Fibroblast of the conjunctiva (primary cell): ENCODE measurements around the gene PRAMEF20.
"Not testable (repeated sequence)": the region's sequence is repeated elsewhere in the genome, so short reads cannot be mapped to it uniquely, and the experiment has no call there.

Source experiments
- DNase-seq: peaks from one replicate; pipeline ENCODE4 v3.0.0-alpha.2; 2010; ENCODE audit warnings: low read depth

PRAMEF20 gene

DNA sequence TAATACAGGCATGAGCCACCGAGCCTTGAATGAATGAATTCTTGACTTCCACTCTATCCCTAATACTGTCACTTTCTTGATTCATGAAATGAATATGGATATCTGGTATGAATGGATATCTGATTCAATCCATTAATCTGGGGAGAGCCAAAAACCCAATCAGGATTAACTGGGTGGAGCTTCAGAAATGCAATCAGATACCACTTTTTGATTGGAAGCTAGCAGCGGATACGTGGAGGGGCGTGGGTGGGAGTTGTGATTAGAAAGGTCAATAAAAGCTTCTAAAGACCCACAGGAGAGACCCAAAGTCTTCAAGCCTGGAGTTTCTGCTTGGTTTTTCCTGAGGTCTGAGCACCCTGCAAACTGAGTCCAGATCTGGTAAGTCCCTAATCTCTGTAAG is at the start of gene PRAMEF20:
PRAMEF20 (plus strand) TSS at position 301 of the 400 bp plus-strand sequence. CDS start 5,905 bp downstream, outside the sequence.
- not testable (repeated sequence) for DNase-seq

- DNase-seq, result not testable (repeated sequence)
Measured at GRCh38 chr1:13362364-13362763, 47.9 kb upstream of the PRAMEF20 start.

GRCh38 chr1:13364928-13365327 is 45.3 kb upstream of the PRAMEF20 start:
- DNase-seq, result not testable (repeated sequence)

DNA sequence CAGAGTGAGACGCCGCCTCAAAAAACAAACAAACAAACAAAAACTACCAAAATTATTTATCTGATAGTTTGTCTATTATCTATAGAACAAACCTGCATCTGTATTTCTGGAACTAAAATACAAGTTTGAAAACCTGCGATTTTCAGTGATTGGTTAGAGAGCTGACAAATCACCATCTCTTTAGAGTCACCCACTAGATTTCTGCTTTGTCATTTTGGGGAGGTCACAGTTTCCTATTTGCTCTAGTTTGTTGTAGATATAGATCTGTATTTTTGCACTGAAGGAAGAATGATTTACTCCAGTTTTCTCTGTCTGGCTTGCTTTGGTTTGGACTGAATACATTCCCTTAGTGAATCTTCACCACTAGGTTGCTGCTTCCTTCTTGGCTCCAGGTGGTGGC is 43.7 kb upstream of the PRAMEF20 start:
- DNase-seq, result not testable (repeated sequence)

DNA sequence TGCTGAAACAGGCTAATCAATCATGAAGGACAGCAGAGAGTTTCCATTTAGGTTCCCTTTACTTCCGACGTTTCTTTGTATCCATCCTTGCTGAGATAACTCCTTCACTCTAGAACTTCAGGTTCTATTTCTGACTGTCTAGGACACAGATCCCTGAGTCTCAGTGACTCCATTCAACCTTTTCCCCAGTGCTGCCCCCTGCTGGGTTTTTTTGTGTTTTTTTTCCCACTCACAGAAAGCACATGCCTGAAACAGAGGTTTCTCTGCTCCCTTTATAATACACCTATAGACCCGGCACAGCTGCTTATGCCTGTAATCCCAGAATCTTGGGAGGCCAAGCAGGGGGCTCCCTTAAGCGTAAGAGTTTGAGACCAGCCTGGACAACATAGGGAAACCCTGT is 41.7 kb upstream of the PRAMEF20 start:
- not testable (repeated sequence) for DNase-seq

- not testable (repeated sequence) for DNase-seq
Measured at GRCh38 chr1:13378983-13379382, 31.3 kb upstream of the PRAMEF20 start.

- not testable (repeated sequence) for DNase-seq
Measured at GRCh38 chr1:13380380-13380779, 29.9 kb upstream of the PRAMEF20 start.

- DNase-seq, result not testable (repeated sequence)
Measured at GRCh38 chr1:13389332-13389731, 20.9 kb upstream of the PRAMEF20 start, which contains the start of gene PRAMEF17. Gene PRAMEF17 (plus strand): TSS chr1:13389632. CDS start chr1:13389658, 26 bp downstream.

DNA sequence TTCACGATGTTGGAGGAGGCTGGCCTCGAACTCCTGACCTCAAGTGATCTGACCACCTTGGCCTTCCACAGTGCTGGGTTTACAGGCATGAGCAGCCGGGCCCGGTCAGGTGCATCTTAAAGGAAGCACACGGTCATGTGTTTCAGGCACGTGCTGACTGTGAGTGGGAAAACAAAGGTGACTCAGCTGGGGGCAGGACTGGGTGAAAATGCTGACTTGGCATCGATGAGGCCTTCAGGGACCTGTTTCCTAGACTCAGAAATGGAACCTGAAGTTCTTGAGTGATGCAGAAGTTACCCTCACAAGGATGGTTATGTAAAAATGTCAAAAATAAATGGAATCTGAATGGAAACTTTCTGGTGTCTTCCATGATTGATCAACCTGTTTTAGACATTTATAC is 17.2 kb upstream of the PRAMEF20 start:
- not testable (repeated sequence) for DNase-seq

GRCh38 chr1:13394761-13395160 is 15.5 kb upstream of the PRAMEF20 start:
- DNase-seq, result not testable (repeated sequence)

GRCh38 chr1:13395311-13395710 is 14.9 kb upstream of the PRAMEF20 start:
- not testable (repeated sequence) for DNase-seq

GRCh38 chr1:13407811-13408210 is 2.4 kb upstream of the PRAMEF20 start:
- no peak for DNase-seq

GRCh38 chr1:13430495-13430894 is 20.2 kb downstream of the PRAMEF20 start:
- DNase-seq, result no peak

- no peak for DNase-seq
Measured at GRCh38 chr1:13432251-13432650, 22.0 kb downstream of the PRAMEF20 start.

- not testable (repeated sequence) for DNase-seq
Measured at GRCh38 chr1:13433694-13434358, 23.6 kb downstream of the PRAMEF20 start.

GRCh38 chr1:13435458-13435857 is 25.2 kb downstream of the PRAMEF20 start:
- no peak for DNase-seq

- not testable (repeated sequence) for DNase-seq
Measured at GRCh38 chr1:13439104-13439783, 29.0 kb downstream of the PRAMEF20 start.

DNA sequence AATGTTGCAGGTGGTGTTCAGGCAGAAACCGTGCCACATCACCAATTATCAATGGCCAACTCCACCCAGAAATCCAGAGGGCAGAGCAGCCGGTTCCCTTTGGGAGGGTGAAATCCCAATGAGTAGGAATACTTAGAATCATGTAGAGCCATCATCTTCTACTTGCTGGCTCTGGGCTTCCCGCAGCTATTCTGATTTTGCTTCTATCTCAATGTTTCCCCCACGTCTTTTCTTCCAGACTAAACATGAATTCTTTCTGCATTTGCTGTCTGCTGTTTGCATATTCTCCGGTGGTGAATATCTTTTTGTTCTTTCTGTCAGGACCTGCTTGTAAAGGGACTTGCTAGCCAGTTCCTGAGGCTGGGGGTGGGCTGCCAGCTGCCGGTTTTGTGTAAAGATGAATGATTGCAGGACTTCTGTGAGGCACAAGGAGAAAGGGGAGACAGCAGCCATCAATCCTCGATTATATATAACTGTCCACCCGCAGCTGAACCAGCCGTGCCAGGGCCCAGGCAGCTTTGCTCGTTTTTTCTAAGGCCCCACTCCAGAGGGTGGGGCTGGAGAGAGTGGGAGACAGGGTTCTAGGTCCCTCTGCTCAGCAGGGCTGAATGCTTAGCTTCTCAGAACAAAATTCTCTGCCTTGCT is 33.2 kb downstream of the PRAMEF20 start:
- DNase-seq, result no peak

DNA sequence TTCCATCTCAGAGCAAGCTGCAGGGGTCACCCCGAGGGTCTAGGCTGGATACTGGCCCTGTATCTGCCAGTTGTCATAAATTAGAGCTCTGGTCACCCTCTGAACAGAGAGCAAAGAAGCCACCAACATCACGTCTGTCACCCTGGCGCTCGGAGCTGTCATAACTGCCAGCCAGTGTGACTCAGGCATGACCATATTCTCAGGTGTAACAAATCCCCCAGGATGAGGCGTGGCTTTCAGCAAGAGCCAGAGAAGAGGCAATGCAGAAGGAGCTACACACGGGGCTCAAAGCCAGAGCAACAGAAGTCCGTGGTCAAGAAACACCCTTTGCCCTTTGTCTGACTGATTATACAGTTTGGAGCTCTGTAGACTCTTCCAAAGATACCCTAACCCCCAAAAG is 40.0 kb downstream of the PRAMEF20 start:
- no peak for DNase-seq

- DNase-seq, result no peak
Measured at GRCh38 chr1:13451399-13451965, 41.2 kb downstream of the PRAMEF20 start.

GRCh38 chr1:13456904-13457532 is 46.8 kb downstream of the PRAMEF20 start:
- no peak for DNase-seq

DNA sequence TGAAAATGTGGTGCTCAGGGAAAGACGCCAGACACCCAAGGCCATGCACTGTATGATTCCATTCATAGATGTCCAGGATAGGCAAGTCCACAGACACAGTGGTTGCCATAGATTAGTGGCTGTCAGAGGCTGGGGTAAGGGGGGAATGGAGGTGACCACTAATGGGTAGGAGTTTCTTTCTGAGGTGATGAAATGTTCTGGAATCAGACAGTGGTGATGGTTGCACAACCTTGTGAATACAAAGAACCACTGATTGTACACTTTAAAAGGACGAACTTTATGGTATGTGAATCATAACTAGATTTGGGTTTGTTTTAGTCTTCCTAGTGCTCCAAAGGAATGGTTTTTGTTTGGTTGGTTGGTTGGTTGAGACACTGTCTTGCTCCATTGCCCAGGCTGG is 51.7 kb downstream of the PRAMEF20 start:
- no peak for DNase-seq
